Left colon (tissue), 2 donors: Measurements from ENCODE around the gene CEP164. TPM values are rescaled to one million over a fixed set of nuclear protein-coding genes. Genes with fewer than 3 reads are reported as not detected.

Source experiments
- total RNA-seq, 2 donors: library from RNA; stranded (reverse); fragmentation: NEBNext Ultra II Directional; extraction: Animal tissue kit (Norgen Biotek cat#: 25700); gene quantifications; one replicate each; pipeline ENCODE4 v1.2.1, GENCODE V29; 2021
- donor health status: DM: no; HTN: no; CAD: no.
- donor health status: DM: yes; HTN: yes; CAD: no.

Gene CEP164
- total RNA-seq, 2 donors from 2014 or later: 14.2 to 14.9 TPM

Other genes starting within 250 kb of the CEP164 start
- 10 to 100 TPM; 35.3 to 39.0 TPM for gene SIK3, start 229.4 kb upstream of the CEP164 start, total RNA-seq
- 10 to 100 TPM; 74.0 to 75.5 TPM for gene PAFAH1B2, start 183.6 kb upstream of the CEP164 start, total RNA-seq
- 10 to 100 TPM; 70.9 to 79.1 TPM for gene SIDT2, start 149.1 kb upstream of the CEP164 start, total RNA-seq
- 100 to 1,000 TPM in 1 of 2 donors, 10 to 100 TPM in 1; 64.6 to 747 TPM for gene TAGLN, start 128.5 kb upstream of the CEP164 start, total RNA-seq
- 100 to 1,000 TPM; 153 to 232 TPM for gene PCSK7, start 95.8 kb upstream of the CEP164 start, total RNA-seq
- gene RNF214, start 95.2 kb upstream of the CEP164 start, total RNA-seq: 10 to 100 TPM; 17.4 to 17.8 TPM
- gene BACE1-AS, start 36.5 kb upstream of the CEP164 start, total RNA-seq: 1 to 10 TPM; 5.5 to 5.9 TPM
- gene BACE1, start 11.6 kb upstream of the CEP164 start, total RNA-seq: 10 to 100 TPM in 1 of 2 donors, 1 to 10 TPM in 1; 8.8 to 11.1 TPM